WERI-Rb-1 (cell line): ENCODE measurements around the gene EIF3J.
"Not testable (repeated sequence)": the region's sequence is repeated elsewhere in the genome, so short reads cannot be mapped to it uniquely, and the experiment has no call there.

Experiments used
- DNase-seq: peaks from one replicate; pipeline ENCODE4 v3.0.0-alpha.2; 2020
- H3K27ac ChIP-seq: fragments of 250-450 bp; sonication (Bioruptor Pico); 2 replicates; pipeline ENCODE4 v1.5.1; 2020; ENCODE audit warnings: mild to moderate bottlenecking, moderate library complexity
- H3K27me3 ChIP-seq: fragments of 250-450 bp; sonication (Bioruptor Pico); 2 replicates; pipeline ENCODE4 v1.5.1; 2021; ENCODE audit warnings: mild to moderate bottlenecking, low read depth, moderate library complexity; ENCODE audit not compliant: insufficient read depth, severe bottlenecking
- H3K36me3 ChIP-seq: fragments of 250-450 bp; sonication (Bioruptor Pico); 2 replicates; pipeline ENCODE4 v1.5.1; 2020; ENCODE audit warnings: mild to moderate bottlenecking, moderate library complexity
- H3K4me3 ChIP-seq: 2 replicates; pipeline ENCODE4 v1.5.1; 2011; ENCODE audit warnings: low read depth, mild to moderate bottlenecking, control low read depth, low read length
- H3K9me3 ChIP-seq: fragments of 250-450 bp; sonication (Bioruptor Pico); 2 replicates; pipeline ENCODE4 v1.5.1; 2021; ENCODE audit warnings: mild to moderate bottlenecking, moderate library complexity; ENCODE audit not compliant: severe bottlenecking
- CTCF ChIP-seq: IDR thresholded peaks from 2 replicates; pipeline ENCODE4 v1.5.1; 2011; ENCODE audit warnings: low read depth, mild to moderate bottlenecking, control low read depth, inconsistent platforms, low read length

The EIF3J gene

GRCh38 chr15:44535523-44536301 lies 1.2 kb upstream of the EIF3J start:
- DNase-seq, result peak; percentile 22
- no peaks in the 10 kb centered on the region for H3K9me3 ChIP-seq
- peaks cover 18% of the 10 kb centered on the region for H3K36me3 ChIP-seq
- peak overlapping the region; percentile 95 for H3K4me3 ChIP-seq
- H3K27me3 ChIP-seq, result no peaks in the 10 kb centered on the region
- no peak for TF ChIP-seq CTCF
- H3K27ac ChIP-seq, result peak overlapping the region; percentile 93

GRCh38 chr15:44536302-44536961 lies 515 bp upstream of the EIF3J start:
- peak; percentile 91 for DNase-seq
- H3K36me3 ChIP-seq, result peaks cover 19% of the 10 kb centered on the region
- H3K9me3 ChIP-seq, result no peaks in the 10 kb centered on the region
- H3K27me3 ChIP-seq, result no peaks in the 10 kb centered on the region
- H3K27ac ChIP-seq, result peak overlapping the region; percentile 93
- H3K4me3 ChIP-seq, result peak overlapping the region; percentile 95
- TF ChIP-seq CTCF, result peak; percentile 62

GRCh38 chr15:44537735-44538240 lies 841 bp downstream of the EIF3J start:
- H3K36me3 ChIP-seq, result peaks cover 27% of the 10 kb centered on the region
- no peaks in the 10 kb centered on the region for H3K9me3 ChIP-seq
- H3K27ac ChIP-seq, result peak overlapping the region; percentile 96
- H3K4me3 ChIP-seq, result peak overlapping the region; percentile 71
- TF ChIP-seq CTCF, result no peak
- no peaks in the 10 kb centered on the region for H3K27me3 ChIP-seq
- DNase-seq, result no peak

GRCh38 chr15:44541282-44541958 lies 4.5 kb downstream of the EIF3J start:
- no peak overlapping the region for H3K27ac ChIP-seq
- TF ChIP-seq CTCF, result no peak
- peaks cover 32% of the 10 kb centered on the region for H3K36me3 ChIP-seq
- no peaks in the 10 kb centered on the region for H3K9me3 ChIP-seq
- no peak overlapping the region for H3K4me3 ChIP-seq
- DNase-seq, result no peak
- no peaks in the 10 kb centered on the region for H3K27me3 ChIP-seq

DNA sequence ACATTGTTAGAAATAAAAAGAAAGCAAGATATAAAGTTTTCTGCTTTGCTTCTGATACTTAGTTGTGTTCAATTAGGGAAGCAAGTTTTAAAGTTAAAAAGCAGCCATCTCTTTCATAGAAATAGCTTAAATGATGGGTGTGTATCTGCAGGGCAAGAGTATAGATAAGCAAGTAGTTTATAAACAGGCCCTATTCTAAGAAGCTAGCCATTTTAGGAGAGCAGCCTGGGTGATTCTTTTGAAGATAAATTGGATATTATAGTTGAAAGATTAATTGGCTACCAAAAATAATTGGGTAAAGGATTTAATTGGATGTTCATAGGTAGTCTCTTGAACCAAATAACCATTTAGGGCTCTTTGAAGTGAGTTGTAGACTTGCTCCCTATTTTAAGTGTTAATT lies 5.6 kb downstream of the EIF3J start:
- H3K36me3 ChIP-seq, result peaks cover 27% of the 10 kb centered on the region
- H3K27ac ChIP-seq, result no peak overlapping the region

GRCh38 chr15:44544745-44545144 lies 7.8 kb downstream of the EIF3J start:
- H3K27me3 ChIP-seq, DNase-seq, H3K4me3 ChIP-seq, H3K27ac ChIP-seq, H3K9me3 ChIP-seq: not testable (repeated sequence)
- peaks cover 30% of the 10 kb centered on the region for H3K36me3 ChIP-seq

More for the DNA sequence above, 5.6 kb downstream of the EIF3J start:
- DNase-seq, result no peak
- Histone ChIP-seq H3K27me3 (no peaks in the 10 kb centered on the region), H3K9me3 (no peaks in the 10 kb centered on the region), H3K4me3 (no peak overlapping the region)
- TF ChIP-seq CTCF, result no peak
